NK-92 (cell line): ENCODE measurements around the gene ENDOU.
"Not testable (repeated sequence)": the region's sequence is repeated elsewhere in the genome, so short reads cannot be mapped to it uniquely, and the experiment has no call there.

Source experiments
- DNase-seq: peaks from one replicate; lab custom pipeline; 2025; ENCODE audit not compliant: unreplicated experiment; lab: John Stamatoyannopoulos, UW

Gene ENDOU

DNA sequence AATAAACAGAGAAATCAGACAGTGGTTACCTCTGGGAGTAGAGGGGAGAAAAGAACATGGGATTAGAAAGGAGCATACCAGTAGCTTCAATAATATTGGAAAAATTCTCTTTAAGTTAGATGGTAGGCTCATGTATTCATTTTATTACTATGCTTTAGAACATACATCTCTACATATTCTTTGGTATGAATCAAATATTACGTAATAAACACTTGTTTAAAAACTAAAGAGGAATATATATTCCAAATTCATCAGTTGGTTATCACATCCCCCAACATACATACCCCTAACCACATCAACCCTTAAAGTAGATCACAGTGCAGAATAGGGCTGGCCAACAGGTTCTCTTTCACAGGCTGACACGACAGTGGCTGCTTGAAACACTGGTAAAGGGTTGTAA is 25.0 kb downstream of the ENDOU start:
- DNase-seq, result no peak

DNA sequence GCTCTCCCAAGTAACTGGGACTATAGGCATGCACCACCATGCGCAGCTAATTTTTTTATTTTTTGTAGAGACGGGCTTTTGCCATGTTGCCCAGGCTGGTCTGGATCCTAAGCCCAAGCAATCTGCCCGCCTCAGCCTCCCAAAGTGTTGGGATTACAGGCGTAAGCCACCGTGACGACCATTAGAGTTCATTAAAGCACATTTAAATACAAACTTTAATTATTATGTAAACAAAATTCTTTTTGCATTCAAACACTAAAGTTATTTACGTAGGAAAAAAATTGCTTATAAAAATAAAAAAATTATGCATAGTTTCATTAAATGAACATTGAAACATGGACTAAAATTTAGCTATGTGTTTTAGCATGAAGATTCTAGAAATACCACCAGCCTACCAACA is 26.7 kb downstream of the ENDOU start:
- no peak for DNase-seq

DNA sequence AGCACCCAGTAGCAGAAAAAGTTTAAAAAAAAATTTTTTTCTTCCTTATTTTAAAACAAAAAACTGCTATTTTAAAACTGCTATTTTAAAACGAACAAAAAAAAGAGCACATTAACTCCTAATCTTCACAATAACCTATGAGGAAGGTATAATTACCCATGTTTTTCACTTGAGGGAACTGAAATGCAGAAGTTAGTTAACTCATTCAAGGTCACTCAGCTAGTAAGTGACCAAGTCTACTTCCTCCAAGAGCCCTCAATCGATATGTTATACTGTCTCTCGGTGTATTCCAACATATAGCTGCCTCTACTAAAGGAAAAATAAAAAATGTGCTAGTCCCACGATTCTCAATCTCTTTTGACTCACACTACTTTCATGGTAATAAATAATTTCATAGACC is 27.2 kb downstream of the ENDOU start:
- DNase-seq, result no peak

DNA sequence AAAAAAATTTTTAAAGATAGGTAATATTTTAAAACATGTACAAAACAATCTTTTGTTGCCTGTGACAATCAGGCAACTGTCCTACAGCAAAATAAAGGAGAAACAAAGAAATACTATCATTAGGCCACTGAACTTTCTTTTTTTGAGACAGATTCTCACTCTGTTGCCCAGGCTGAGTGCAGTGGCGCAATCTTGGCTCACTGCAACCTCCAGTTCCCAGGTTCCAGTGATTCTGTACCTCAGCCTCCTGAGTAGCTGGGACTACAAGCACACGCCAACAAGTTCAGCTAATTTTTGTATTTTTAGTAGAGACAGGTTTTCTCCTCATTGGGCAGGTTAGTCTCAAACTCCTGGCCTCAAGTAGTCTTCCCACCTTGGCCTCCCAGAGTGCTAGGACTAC is 36.1 kb downstream of the ENDOU start:
- DNase-seq, result no peak

DNA sequence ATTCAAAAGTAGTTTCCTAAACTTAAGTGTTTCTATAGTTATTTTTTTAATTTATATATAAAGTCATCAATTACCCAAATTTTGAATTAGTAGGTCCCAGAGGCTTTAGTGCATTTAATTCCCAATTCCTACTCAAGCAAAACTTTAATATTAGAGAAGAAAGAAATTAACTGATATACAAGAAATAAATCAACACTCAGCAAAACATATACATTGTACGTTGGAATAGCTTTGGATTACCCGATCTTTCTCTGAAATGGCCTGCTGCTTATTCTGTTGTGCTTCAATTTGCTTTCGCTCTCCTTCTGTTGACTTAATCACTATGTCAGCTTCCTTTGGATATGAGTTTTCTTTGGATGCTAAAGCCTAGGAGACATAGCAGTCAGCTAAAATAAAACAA is 37.7 kb downstream of the ENDOU start:
- no peak for DNase-seq

DNA sequence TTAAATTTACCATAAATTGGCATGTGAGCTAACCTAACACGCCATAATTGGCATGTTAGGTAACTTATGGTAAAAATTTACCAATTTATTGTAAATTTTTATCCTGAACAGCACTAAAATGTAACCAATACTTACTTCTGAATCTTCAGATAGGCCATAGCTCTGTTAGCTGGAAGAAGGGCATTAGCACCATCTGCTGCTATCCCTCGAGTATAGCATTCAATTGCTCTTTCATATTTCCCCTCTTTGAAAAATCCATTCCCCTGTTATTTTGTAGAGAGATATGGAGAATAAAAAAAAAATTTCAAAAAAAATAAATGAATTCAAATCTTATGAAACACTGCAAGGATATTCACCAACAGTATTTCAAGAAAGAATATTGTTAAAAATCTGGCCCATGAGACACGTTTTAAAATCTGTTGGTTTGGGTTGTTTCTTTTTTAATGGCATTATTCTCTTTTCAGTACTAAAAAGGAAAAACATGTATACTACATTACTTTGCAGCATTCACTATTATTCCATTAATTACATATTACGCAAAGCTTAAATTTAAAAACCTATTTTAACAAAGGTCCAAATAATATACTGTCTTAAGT is 38.5 kb downstream of the ENDOU start:
- no peak for DNase-seq

DNA sequence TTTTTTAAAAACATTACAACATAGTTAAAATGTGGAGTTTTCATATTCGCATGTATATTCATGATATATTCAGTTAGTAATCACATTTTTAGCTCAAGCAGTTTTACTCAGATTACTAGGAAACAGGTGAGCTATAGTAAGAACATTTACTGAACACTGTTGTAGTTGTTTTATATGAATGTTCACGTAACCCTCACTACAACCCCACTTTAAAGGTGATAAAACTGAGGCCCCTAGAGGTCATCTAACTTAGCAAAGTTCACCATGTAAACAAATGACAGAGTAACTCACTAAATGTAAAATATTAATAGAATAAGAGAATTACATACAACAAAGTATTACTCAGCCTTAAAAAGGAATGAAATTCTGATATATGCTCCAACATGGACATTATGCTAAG is 45.5 kb downstream of the ENDOU start:
- DNase-seq, result no peak

DNA sequence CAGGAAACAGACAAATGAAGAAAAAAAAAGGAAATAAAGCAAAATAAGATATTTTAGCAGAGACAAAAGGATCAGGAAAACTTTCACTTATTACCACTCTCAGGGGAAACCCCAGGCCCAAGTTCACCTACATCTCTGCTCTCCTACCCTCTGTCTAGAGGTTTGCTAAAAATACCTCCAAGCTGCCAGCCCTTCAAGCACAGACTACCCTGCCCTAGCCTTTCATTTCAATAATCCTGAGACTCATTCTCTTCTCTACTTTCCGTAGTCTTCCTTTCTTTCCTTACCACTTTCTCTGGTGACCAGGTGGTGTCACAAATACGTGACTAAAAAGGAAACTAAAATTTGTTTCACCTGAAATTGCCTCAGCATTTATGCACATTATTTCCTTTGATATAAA is 53.2 kb downstream of the ENDOU start:
- DNase-seq, result no peak

DNA sequence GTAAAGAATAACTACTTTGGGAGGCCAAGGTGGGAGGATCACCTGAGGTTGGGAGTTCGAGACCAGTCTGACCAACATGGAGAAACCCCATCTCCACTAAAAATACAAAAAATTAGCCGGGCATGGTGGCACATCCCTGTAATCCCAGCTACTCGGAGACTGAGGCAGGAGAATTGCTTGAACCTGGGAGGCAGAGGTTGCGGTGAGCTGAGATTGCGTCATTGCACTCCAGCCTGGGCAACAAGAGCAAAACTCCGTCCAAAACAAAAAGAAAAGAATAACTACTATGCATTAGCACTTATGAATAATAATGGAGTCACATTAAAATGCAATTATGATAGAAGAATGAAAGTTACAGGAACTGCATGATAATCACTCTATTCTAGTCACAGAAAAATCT is 57.4 kb downstream of the ENDOU start:
- DNase-seq, result not testable (repeated sequence)
